GM12878 (cell line): ENCODE measurements around the gene DOCK1. TPM values are rescaled to one million over a fixed set of nuclear protein-coding genes. Genes with fewer than 3 reads are reported as not detected.

Source experiments
- ATAC-seq: fragments of 200-7000 bp; cut with Tn5 transposase; 3 replicates; pipeline ENCODE4 v1.9.1; 2020; ENCODE audit warnings: mild to moderate bottlenecking, moderate library complexity
- BruUV-seq: library from RNA; stranded (reverse); fragments of 400-500 nt; replicated peaks from 2 replicates; lab custom pipeline; 2021; lab: Mats Ljungman, UMichigan
- CTCF ChIA-PET: fragments of 300-600 bp; sonication (Branson Sonifier 250); formaldehyde crosslinking; extraction: SDS; loops from one replicate; lab custom pipeline; 2021; ENCODE audit warnings: inconsistent platforms; lab: Yijun Ruan, JAX
- POLR2A ChIA-PET: fragments of 350-600 bp; formaldehyde crosslinking; extraction: SDS; loops from one replicate; lab custom pipeline; 2021; ENCODE audit warnings: inconsistent platforms; lab: Charles Lee
- RAD21 ChIA-PET: fragments of 300-600 bp; sonication (Branson Sonifier 250); formaldehyde crosslinking; loops from one replicate; lab custom pipeline; 2023; ENCODE audit warnings: antibody characterized with exemption; ENCODE audit not compliant: unreplicated experiment; lab: Charles Lee
- SMC1A ChIA-PET: fragments of 300-600 bp; sonication (Branson Sonifier 250); formaldehyde crosslinking; loops from one replicate; lab custom pipeline; 2023; ENCODE audit not compliant: unreplicated experiment, uncharacterized antibody; lab: Charles Lee
- DNase-seq: peaks from one replicate; pipeline ENCODE4 v3.0.0-alpha.2; 2011; ENCODE audit warnings: low read depth, low spot score
- FAIRE-seq: peaks from 3 replicates; lab custom pipeline; 2011; peaks lifted over from hg19 to GRCh38; lab: Jason Lieb, UNC
- H2AFZ ChIP-seq: 2 replicates; pipeline ENCODE4 v1.6.0; 2011; ENCODE audit warnings: low read depth, low read length, control low read depth; ENCODE audit not compliant: control insufficient read depth
- H3K27ac ChIP-seq: 2 replicates; pipeline ENCODE4 v1.5.1; 2011; ENCODE audit warnings: control low read depth; ENCODE audit not compliant: control insufficient read depth, insufficient read depth
- H3K27me3 ChIP-seq, 2 experiments: replicated peaks in 1 of 2; 2 replicates each; pipeline versions ENCODE4 v1.6.0 to v1.6.1; 2011; ENCODE audit warnings: low read length in 1 of 2; ENCODE audit not compliant: control insufficient read depth in 2 of 2, insufficient read depth in 2 of 2
- H3K36me3 ChIP-seq, 2 experiments: 2 replicates each; pipeline ENCODE4 v1.5.1; 2011; ENCODE audit warnings: low read length in 1 of 2; ENCODE audit not compliant: control insufficient read depth in 2 of 2, insufficient read depth in 2 of 2
- H3K4me1 ChIP-seq: 2 replicates; pipeline ENCODE4 v1.6.1; 2011; ENCODE audit warnings: mild to moderate bottlenecking, low read length, moderate library complexity, mixed read lengths; ENCODE audit not compliant: control insufficient read depth, insufficient read depth
- H3K4me2 ChIP-seq: 2 replicates; pipeline ENCODE4 v1.6.0; 2011; ENCODE audit warnings: control low read depth; ENCODE audit not compliant: control insufficient read depth, insufficient read depth
- H3K4me3 ChIP-seq: fragments of 200-600 bp; sonication (generic); 2 replicates; pipeline ENCODE4 v1.5.1; 2016
- H3K79me2 ChIP-seq: 2 replicates; pipeline ENCODE4 v1.6.0; 2011; ENCODE audit warnings: low read length; ENCODE audit not compliant: control insufficient read depth, insufficient read depth
- H3K9ac ChIP-seq: 2 replicates; pipeline ENCODE4 v1.8.0; 2011; ENCODE audit warnings: low read length, control low read depth, mixed read lengths; ENCODE audit not compliant: control insufficient read depth, insufficient read depth
- H3K9me3 ChIP-seq: replicated peaks from 3 replicates; pipeline ENCODE4 v1.5.1; 2011; ENCODE audit warnings: mild to moderate bottlenecking, low read length; ENCODE audit not compliant: control insufficient read depth, insufficient read depth
- H4K20me1 ChIP-seq: 2 replicates; pipeline ENCODE4 v1.6.0; 2011; ENCODE audit not compliant: control insufficient read depth, insufficient read depth
- CREB1 ChIP-seq: IDR thresholded peaks from 2 replicates; pipeline ENCODE4 v1.6.1; 2012; ENCODE audit warnings: low read depth, mild to moderate bottlenecking, inconsistent platforms
- E4F1 ChIP-seq: fragments of 450-650 bp; IDR thresholded peaks from 2 replicates; pipeline ENCODE4 v1.6.1; 2018; ENCODE audit warnings: borderline replicate concordance, mild to moderate bottlenecking; ENCODE audit not compliant: partially characterized antibody
- GABPA ChIP-seq: IDR thresholded peaks from 2 replicates; pipeline ENCODE4 v1.6.1; 2014; ENCODE audit warnings: antibody characterized with exemption, low read depth, mild to moderate bottlenecking, inconsistent platforms
- JUND ChIP-seq: IDR thresholded peaks from 2 replicates; pipeline ENCODE4 v1.6.1; 2012; ENCODE audit warnings: low read depth, mild to moderate bottlenecking, low read length, improper control_type of control experiment, moderate library complexity
- MTA3 ChIP-seq: IDR thresholded peaks from 2 replicates; pipeline ENCODE4 v1.6.1; 2012; ENCODE audit warnings: low read length, inconsistent platforms, borderline replicate concordance
- MYB ChIP-seq: fragments of 150-350 bp; IDR thresholded peaks from 2 replicates; pipeline ENCODE4 v1.6.1; 2014; ENCODE audit warnings: mild to moderate bottlenecking, low read depth, low read length, borderline replicate concordance
- SMARCA5 ChIP-seq: fragments of 450-650 bp; IDR thresholded peaks from 2 replicates; pipeline ENCODE4 v1.6.1; 2017; ENCODE audit warnings: mild to moderate bottlenecking
- SREBF2 ChIP-seq: IDR thresholded peaks from 2 replicates; pipeline ENCODE4 v1.6.1; 2012; ENCODE audit warnings: mild to moderate bottlenecking, low read length
- SUZ12 ChIP-seq: fragments of 200-600 bp; sonication (generic); IDR thresholded peaks from one replicate; pipeline ENCODE4 v1.6.1; 2018; ENCODE audit warnings: antibody characterized with exemption, mild to moderate bottlenecking; ENCODE audit not compliant: unreplicated experiment
- TCF12 ChIP-seq: IDR thresholded peaks from 2 replicates; pipeline ENCODE4 v1.6.1; 2011; ENCODE audit warnings: low read depth, mild to moderate bottlenecking, low read length
- ZNF24 ChIP-seq: fragments of 450-650 bp; IDR thresholded peaks from 2 replicates; pipeline ENCODE4 v1.6.1; 2017; ENCODE audit warnings: antibody characterized with exemption, mild to moderate bottlenecking
- ZSCAN29 ChIP-seq: fragments of 450-650 bp; IDR thresholded peaks from 2 replicates; pipeline ENCODE4 v1.6.1; 2017; ENCODE audit warnings: mild to moderate bottlenecking, moderate library complexity
- in situ Hi-C: fragments of 300-500 bp; cut with MboI; formaldehyde crosslinking; loops from 9 replicates; pipeline ENCODE4 v1.14.3; 2018; ENCODE audit warnings: mixed read lengths
- intact Hi-C: fragments of 100-400 bp; cut with micrococcal nuclease; formaldehyde crosslinking; loops from one replicate; pipeline ENCODE4 v1.14.2; 2022; ENCODE audit not compliant: unreplicated experiment
- polyA plus RNA-seq, 11 experiments: library from polyadenylated mRNA; depleted of rRNA in 4 of 11; unstranded in 6 of 11; stranded (reverse) in 5 of 11; fragments of >200 nt; fragmentation: Nextera tagmentation in 4 of 11; fragmentation: Illumina TruSeq in 1 of 11; extraction: Ambion mirVana in 4 of 11; extraction: Trizol in 1 of 11; gene quantifications; 1 replicate in 1 of 11; 2 replicates in 10 of 11; pipeline versions ENCODE4 v1.2.1 to v1.2.3, GENCODE V29; 2011 to 2016; ENCODE audit warnings: inconsistent platforms in 2 of 11, missing spikeins in 2 of 11, low read depth in 1 of 11
- total RNA-seq, 4 experiments: library from RNA; depleted of rRNA in 3 of 4; stranded (reverse); fragments of >200 nt in 3 of 4; fragmentation: Illumina TruSeq in 1 of 4; extraction: Trizol in 1 of 4; gene quantifications; 2 replicates each; pipeline versions ENCODE4 v1.2.1 to v1.2.3, GENCODE V29; 2013 to 2021
- TF ChIP-seq, protein P1 (sequence below): IDR thresholded peaks from 2 replicates; pipeline ENCODE4 v1.6.1; 2012; ENCODE audit warnings: low read depth, low read length, improper control_type of control experiment

The DOCK1 gene
- total and polyA plus RNA-seq, 10 of the 15 experiments (the other 5 are each of a cell fraction or from before 2014, with no cell fraction given) = 0.05 to 0.18 TPM; not detected in 8

- DNase-seq (no peak), ATAC-seq (no peak), FAIRE-seq (no peak)
- Histone ChIP-seq H3K36me3 (no peaks in the 10 kb centered on the region), H4K20me1 (no peaks in the 10 kb centered on the region), H3K4me2 (no peak overlapping the region), H3K9me3 (no peaks in the 10 kb centered on the region; the same call in 2 of the 3 replicates), H3K4me3 (no peak overlapping the region), H3K79me2 (no peaks in the 10 kb centered on the region), H2AFZ (no peak overlapping the region), H3K27me3 (no peaks in the 10 kb centered on the region), H3K27ac (no peak overlapping the region), H3K9ac (no peak overlapping the region), H3K4me1 (no peaks in the 10 kb centered on the region)
- TF ChIP-seq TCF12 (no peak), E4F1 (no peak), CREB1 (no peak), JUND (no peak), MYB (no peak), ZNF24 (no peak), ZSCAN29 (no peak), SMARCA5 (no peak), SUZ12 (no peak), MTA3 (no peak), GABPA (no peak), SREBF2 (no peak)
- TF ChIP-seq, protein P1, sequence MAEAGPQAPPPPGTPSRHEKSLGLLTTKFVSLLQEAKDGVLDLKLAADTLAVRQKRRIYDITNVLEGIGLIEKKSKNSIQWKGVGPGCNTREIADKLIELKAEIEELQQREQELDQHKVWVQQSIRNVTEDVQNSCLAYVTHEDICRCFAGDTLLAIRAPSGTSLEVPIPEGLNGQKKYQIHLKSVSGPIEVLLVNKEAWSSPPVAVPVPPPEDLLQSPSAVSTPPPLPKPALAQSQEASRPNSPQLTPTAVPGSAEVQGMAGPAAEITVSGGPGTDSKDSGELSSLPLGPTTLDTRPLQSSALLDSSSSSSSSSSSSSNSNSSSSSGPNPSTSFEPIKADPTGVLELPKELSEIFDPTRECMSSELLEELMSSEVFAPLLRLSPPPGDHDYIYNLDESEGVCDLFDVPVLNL = no peak
- intact Hi-C loops = no loop called here
- in situ Hi-C loops = no loop called here
- CTCF ChIA-PET = no interaction called here
- RAD21 ChIA-PET = no interaction called here
- SMC1A ChIA-PET = no interaction called here
- POLR2A ChIA-PET = no interaction called here
- no TSS peak for BruUV-seq
Measured at GRCh38 chr10:127059314-127059713, 154.1 kb downstream of the DOCK1 start.
